ENCODE results near the gene DNLZ.

GRCh38 chr9:136312436-136312835 is 51.1 kb downstream of the DNLZ start:
- peak in 1 of 3 donors; percentile 15 for TF ChIP-seq CTCF (IDR thresholded peaks at IDR 0.05)
- TF ChIP-seq POLR2A (IDR thresholded peaks at IDR 0.05), result no peak
